Right lobe of liver (tissue), 6 donors: Measurements from ENCODE around the gene HCN3. TPM values are rescaled to one million over a fixed set of nuclear protein-coding genes. Genes with fewer than 3 reads are reported as not detected.

Source experiments
- ATAC-seq, 4 donors: fragments of 200-7000 bp; cut with Tn5 transposase; one replicate each; pipeline ENCODE4 v1.9.1; 2020; ENCODE audit warnings: mild to moderate bottlenecking in 4 of 4, moderate library complexity in 4 of 4
- DNase-seq, 3 donors: peaks; one replicate each; pipeline ENCODE4 v3.0.0-alpha.2; 2020
- H3K27ac ChIP-seq, 3 donors: fragments of 200-600 bp; one replicate each; pipeline ENCODE4 v1.8.0; 2022
- H3K27me3 ChIP-seq, 2 donors: fragments of 200-600 bp; one replicate each; pipeline ENCODE4 v1.8.0; 2022
- H3K36me3 ChIP-seq, 4 donors: fragments of 200-600 bp; sonication (generic) in 1 of 4; one replicate each; pipeline versions ENCODE4 v1.5.1 to v1.8.0; 2017 to 2022; ENCODE audit warnings: control low read depth in 1 of 4
- H3K4me1 ChIP-seq, 4 donors: fragments of 200-600 bp; sonication (generic) in 1 of 4; one replicate each; pipeline versions ENCODE4 v1.5.1 to v1.8.0; 2017 to 2022; ENCODE audit warnings: control low read depth in 1 of 4
- H3K4me3 ChIP-seq, 3 donors: fragments of 200-600 bp; one replicate each; pipeline ENCODE4 v1.8.0; 2022
- H3K9me3 ChIP-seq, 4 donors: fragments of 200-600 bp; sonication (generic) in 1 of 4; one replicate each; pipeline versions ENCODE4 v1.5.1 to v1.8.0; 2017 to 2022; ENCODE audit warnings: control low read depth in 1 of 4
- CTCF ChIP-seq, 4 donors: fragments of 200-600 bp in 3 of 4; fragments of 450-650 bp in 1 of 4; IDR thresholded peaks; one replicate each; pipeline versions ENCODE4 v1.5.1 to v1.8.0; 2016 to 2022; ENCODE audit warnings: antibody characterized with exemption in 4 of 4, mild to moderate bottlenecking in 2 of 4
- POLR2A ChIP-seq: fragments of 450-650 bp; IDR thresholded peaks from one replicate; pipeline ENCODE4 v1.6.1; 2017; ENCODE audit warnings: antibody characterized with exemption, mild to moderate bottlenecking
- WGBS: methylation state at CpG from one replicate; pipeline ENCODE4 v1.1.6; 2018; ENCODE audit warnings: low coverage, low lambda C conversion rate; ENCODE audit not compliant: insufficient coverage; ENCODE audit errors: missing lambda C conversion rate; 5-methylcytosine and 5-hydroxymethylcytosine counted together
- intact Hi-C, 2 donors: fragments of 100-400 bp; cut with DNase I; formaldehyde crosslinking; loops; one replicate each; pipeline versions ENCODE4 v1.11.2 to v1.14.1; 2022
- total RNA-seq, 6 experiments: library from RNA; depleted of rRNA in 2 of 6; stranded (reverse); fragments of >200 nt in 2 of 6; fragmentation: NEBNext Ultra II Directional in 3 of 6; extraction: Animal tissue kit (Norgen Biotek cat#: 25700) in 3 of 6; gene quantifications; one replicate each; pipeline versions ENCODE4 v1.1.0 to v1.2.4, GENCODE V29; 2016 to 2023
- donor health status: DM: no; HTN: yes; CAD: no.
- donor health status: DM: no; HTN: no; CAD: no.
- donor health status: DM: no; HTN: no; CAD: no.
- donor health status: DM: no; HTN: yes; CAD: no.
- donor health status: DM: no; HTN: yes; CAD: no.

The HCN3 gene
- total RNA-seq, 6 experiments from 2014 or later = 0.56 to 1.6 (median 1.2) TPM

GRCh38 chr1:155293086-155293749, 16.0 kb downstream of the HCN3 start:
- 80% methylated on average over 7 of the region's 17 CpGs for WGBS
- intact Hi-C loops = no loop called here

GRCh38 chr1:155294520-155295182, 17.4 kb downstream of the HCN3 start:
- Histone ChIP-seq H3K4me1 (peaks cover 0 to 2% (median 0%) of the 10 kb centered on the region in 4 donors), H3K27ac (no peak overlapping the region), H3K27me3 (no peaks in the 10 kb centered on the region), H3K9me3 (no peaks in the 10 kb centered on the region), H3K36me3 (peaks cover 0 to 2% (median 0%) of the 10 kb centered on the region in 4 donors), H3K4me3 (no peak overlapping the region)
- no peak for DNase-seq
- WGBS = 82% methylated on average over 16 of the region's 46 CpGs
- TF ChIP-seq CTCF (IDR thresholded peaks at IDR 0.05) (no peak), POLR2A (no peak)
- peak in 1 of 4 donors; percentile 13 for ATAC-seq
- intact Hi-C loops = no loop called here

More at GRCh38 chr1:155293086-155293749, 16.0 kb downstream of the HCN3 start:
- ATAC-seq = no peak
- DNase-seq = no peak
- TF ChIP-seq CTCF (IDR thresholded peaks at IDR 0.05) (no peak), POLR2A (no peak)
- peaks cover 0 to 2% (median 0%) of the 10 kb centered on the region in 4 donors for H3K36me3 ChIP-seq
- H3K27me3 ChIP-seq = no peaks in the 10 kb centered on the region
- H3K4me3 ChIP-seq = no peak overlapping the region
- H3K4me1 ChIP-seq = no peaks in the 10 kb centered on the region
- no peaks in the 10 kb centered on the region for H3K9me3 ChIP-seq
- H3K27ac ChIP-seq = no peak overlapping the region

GRCh38 chr1:155295183-155295941, 18.1 kb downstream of the HCN3 start:
- Histone ChIP-seq H3K4me3 (no peak overlapping the region), H3K4me1 (peaks cover 0 to 6% (median 0%) of the 10 kb centered on the region in 4 donors), H3K36me3 (peaks cover 0 to 2% (median 0%) of the 10 kb centered on the region in 4 donors), H3K9me3 (no peaks in the 10 kb centered on the region), H3K27ac (no peak overlapping the region), H3K27me3 (no peaks in the 10 kb centered on the region)
- 50% methylated on average over 4 of the region's 47 CpGs for WGBS
- intact Hi-C loops = no loop called here
- ATAC-seq (peak in 2 of 4 donors; percentile 6 to 11), DNase-seq (no peak)
- TF ChIP-seq POLR2A = no peak
- TF ChIP-seq CTCF (IDR thresholded peaks at IDR 0.05) = no peak

- no peaks in the 10 kb centered on the region for H3K9me3 ChIP-seq
- peaks cover 0 to 2% (median 0%) of the 10 kb centered on the region in 4 donors for H3K36me3 ChIP-seq
- H3K4me1 ChIP-seq = peaks cover 0 to 7% (median 0%) of the 10 kb centered on the region in 4 donors
- H3K27ac ChIP-seq = no peak overlapping the region
- TF ChIP-seq CTCF (IDR thresholded peaks at IDR 0.05) (no peak), POLR2A (no peak)
- no peak for DNase-seq
- H3K27me3 ChIP-seq = no peaks in the 10 kb centered on the region
- ATAC-seq = no peak
- WGBS = 80% methylated on average over 1 of the region's 7 CpGs
- no peak overlapping the region for H3K4me3 ChIP-seq
- intact Hi-C loops = no loop called here
Measured at GRCh38 chr1:155295942-155296267, 18.6 kb downstream of the HCN3 start.
